ENCODE data around the gene WNT3A.

- no peak for TF ChIP-seq CTCF (IDR thresholded peaks at IDR 0.05)
- no peak for TF ChIP-seq POLR2A (IDR thresholded peaks at IDR 0.05; ENCODE audit: low read depth)
Observed at GRCh38 chr1:228099331-228099732, 92.5 kb downstream of the WNT3A start.
